ENCODE measurements around the gene KRT78. TPM values are rescaled to one million over a fixed set of nuclear protein-coding genes. Genes with fewer than 3 reads are reported as not detected.
A peak's percentile ranks its signal among the peaks of the same experiment; 100 is the strongest.

KRT78 gene
- total and polyA plus RNA-seq, 2 of the 13 experiments (the other 11 are each of a cell fraction or from before 2014, with no cell fraction given), result not detected

DNA sequence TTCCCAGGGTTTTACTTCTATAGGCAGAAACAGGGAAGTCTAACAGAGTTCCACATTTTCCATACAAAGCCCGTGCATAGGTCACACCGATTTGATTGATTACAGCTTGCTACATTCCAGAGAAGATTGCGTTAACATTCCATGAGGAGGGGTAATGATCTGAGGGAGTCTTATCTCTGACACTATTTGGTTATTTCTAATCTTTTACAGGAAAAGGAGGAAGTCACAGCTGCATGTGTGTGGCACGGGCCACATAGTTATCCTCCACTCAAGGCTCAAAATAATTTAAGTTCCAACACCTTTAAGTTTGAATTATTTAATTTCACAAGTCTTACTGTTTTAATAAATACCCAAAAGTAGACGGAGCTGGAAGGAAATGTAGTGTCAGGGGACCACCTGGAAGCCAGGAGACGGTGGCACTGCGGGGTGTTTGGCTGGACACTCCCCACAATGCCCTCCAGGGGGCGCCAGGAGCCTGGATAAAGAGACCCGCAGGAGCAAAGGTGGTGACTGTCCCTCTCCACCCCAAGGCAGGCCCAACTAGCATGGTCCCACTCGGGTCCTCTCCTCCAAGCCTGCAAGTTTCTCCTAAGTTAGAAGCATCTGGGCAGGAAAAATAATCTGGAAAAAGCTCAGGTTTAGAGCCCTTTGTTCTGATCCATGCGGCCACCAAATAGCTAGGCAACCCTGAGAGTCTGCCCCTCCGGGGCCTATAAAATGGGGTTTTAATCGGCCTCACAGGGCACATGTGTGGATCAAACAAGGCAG, 35.9 kb upstream of the KRT78 start (continued):
- TF ChIP-seq, protein P1, sequence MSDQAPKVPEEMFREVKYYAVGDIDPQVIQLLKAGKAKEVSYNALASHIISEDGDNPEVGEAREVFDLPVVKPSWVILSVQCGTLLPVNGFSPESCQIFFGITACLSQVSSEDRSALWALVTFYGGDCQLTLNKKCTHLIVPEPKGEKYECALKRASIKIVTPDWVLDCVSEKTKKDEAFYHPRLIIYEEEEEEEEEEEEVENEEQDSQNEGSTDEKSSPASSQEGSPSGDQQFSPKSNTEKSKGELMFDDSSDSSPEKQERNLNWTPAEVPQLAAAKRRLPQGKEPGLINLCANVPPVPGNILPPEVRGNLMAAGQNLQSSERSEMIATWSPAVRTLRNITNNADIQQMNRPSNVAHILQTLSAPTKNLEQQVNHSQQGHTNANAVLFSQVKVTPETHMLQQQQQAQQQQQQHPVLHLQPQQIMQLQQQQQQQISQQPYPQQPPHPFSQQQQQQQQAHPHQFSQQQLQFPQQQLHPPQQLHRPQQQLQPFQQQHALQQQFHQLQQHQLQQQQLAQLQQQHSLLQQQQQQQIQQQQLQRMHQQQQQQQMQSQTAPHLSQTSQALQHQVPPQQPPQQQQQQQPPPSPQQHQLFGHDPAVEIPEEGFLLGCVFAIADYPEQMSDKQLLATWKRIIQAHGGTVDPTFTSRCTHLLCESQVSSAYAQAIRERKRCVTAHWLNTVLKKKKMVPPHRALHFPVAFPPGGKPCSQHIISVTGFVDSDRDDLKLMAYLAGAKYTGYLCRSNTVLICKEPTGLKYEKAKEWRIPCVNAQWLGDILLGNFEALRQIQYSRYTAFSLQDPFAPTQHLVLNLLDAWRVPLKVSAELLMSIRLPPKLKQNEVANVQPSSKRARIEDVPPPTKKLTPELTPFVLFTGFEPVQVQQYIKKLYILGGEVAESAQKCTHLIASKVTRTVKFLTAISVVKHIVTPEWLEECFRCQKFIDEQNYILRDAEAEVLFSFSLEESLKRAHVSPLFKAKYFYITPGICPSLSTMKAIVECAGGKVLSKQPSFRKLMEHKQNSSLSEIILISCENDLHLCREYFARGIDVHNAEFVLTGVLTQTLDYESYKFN (CRISPR knock-in tag; conservative IDR thresholded peaks at IDR 0.05), result peak; percentile 94
- TF ChIP-seq ZUFSP (CRISPR knock-in tag; IDR thresholded peaks at IDR 0.05; ENCODE audit: borderline replicate concordance) (no peak), NCOA2 (CRISPR knock-in tag; IDR thresholded peaks at IDR 0.05) (peak; percentile 93), ELF3 (CRISPR knock-in tag; IDR thresholded peaks at IDR 0.05) (peak; percentile 84), SKI (IDR thresholded peaks at IDR 0.05; ENCODE audit: partially characterized antibody) (no peak), HNRNPK (IDR thresholded peaks at IDR 0.05; ENCODE audit: low read depth, low read length, poor library complexity, severe bottlenecking) (no peak), TCF7 (IDR thresholded peaks at IDR 0.05; ENCODE audit: low read depth) (peak; percentile 80; the same call in 1 of the 2 replicates), PBX2 (CRISPR knock-in tag; IDR thresholded peaks at IDR 0.05) (peak; percentile 47; the same call in 1 of the 2 replicates), ISL2 (CRISPR knock-in tag; IDR thresholded peaks at IDR 0.05) (peak; percentile 90), RNF219 (CRISPR knock-in tag; IDR thresholded peaks at IDR 0.05) (no peak), THAP9 (CRISPR knock-in tag; IDR thresholded peaks at IDR 0.05; ENCODE audit: borderline replicate concordance) (peak; percentile 40; the same call in 1 of the 2 replicates)
- TF ChIP-seq, protein P2, sequence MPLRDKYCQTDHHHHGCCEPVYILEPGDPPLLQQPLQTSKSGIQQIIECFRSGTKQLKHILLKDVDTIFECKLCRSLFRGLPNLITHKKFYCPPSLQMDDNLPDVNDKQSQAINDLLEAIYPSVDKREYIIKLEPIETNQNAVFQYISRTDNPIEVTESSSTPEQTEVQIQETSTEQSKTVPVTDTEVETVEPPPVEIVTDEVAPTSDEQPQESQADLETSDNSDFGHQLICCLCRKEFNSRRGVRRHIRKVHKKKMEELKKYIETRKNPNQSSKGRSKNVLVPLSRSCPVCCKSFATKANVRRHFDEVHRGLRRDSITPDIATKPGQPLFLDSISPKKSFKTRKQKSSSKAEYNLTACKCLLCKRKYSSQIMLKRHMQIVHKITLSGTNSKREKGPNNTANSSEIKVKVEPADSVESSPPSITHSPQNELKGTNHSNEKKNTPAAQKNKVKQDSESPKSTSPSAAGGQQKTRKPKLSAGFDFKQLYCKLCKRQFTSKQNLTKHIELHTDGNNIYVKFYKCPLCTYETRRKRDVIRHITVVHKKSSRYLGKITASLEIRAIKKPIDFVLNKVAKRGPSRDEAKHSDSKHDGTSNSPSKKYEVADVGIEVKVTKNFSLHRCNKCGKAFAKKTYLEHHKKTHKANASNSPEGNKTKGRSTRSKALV (CRISPR knock-in tag; IDR thresholded peaks at IDR 0.05), result peak; percentile 70; the same call in 1 of the 2 replicates
